Measurements from ENCODE around the gene ZNF385A. TPM values are rescaled to one million over a fixed set of nuclear protein-coding genes. Genes with fewer than 3 reads are reported as not detected.

ZNF385A gene
- total and polyA plus RNA-seq, 5 experiments from 2014 or later: 0.42 to 3.2 (median 1.7) TPM; not detected in 2

DNA sequence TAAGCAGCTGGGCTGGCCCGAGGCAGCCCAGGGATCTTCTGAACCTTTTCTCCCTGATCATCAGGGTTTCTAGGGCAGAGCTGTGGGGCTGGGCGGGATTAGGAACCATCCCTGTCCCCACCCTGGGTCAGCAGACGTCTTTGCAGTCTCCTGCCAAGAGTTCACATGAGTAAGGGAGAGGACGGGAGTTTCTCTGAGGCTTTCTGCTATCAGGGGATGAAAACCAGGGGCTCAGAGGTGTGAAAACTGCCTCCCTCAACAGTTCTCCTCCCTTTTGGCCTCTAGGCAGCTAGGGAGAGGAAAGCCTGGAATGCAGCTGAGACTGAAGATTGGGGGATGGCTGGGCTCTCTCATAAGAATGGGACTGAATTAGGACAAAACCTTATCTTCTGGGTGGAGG is 7.9 kb downstream of the ZNF385A start:
- Mint-ChIP-seq H3K36me3 (no peaks in the 10 kb centered on the region), H3K27me3 (no peaks in the 10 kb centered on the region), H3K27ac (no peak overlapping the region), H3K9me3 (no peaks in the 10 kb centered on the region), H3K4me3 (no peak overlapping the region), H3K4me1 (peaks cover 10 to 27% (median 20%) of the 10 kb centered on the region in 4 donors)
- POLR2A ChIA-PET: no interaction called here
- DNase-seq (no peak), ATAC-seq (no peak)

DNA sequence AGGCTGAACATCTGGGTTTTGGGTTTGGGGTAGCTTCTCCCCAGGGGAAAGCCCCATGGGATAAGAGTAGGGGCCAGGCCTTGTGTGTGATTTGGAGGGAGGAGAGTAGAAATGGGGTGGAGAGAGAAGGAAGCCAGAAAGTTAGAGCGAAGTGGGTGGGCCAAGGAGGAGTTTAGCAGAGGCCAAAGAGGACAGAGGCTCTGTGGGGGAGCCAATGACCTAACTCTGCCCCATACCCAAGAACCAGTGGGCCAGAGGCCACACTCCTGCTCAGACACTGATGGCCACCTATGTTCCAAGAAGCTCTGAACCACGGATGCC is 9.3 kb downstream of the ZNF385A start:
- Mint-ChIP-seq H3K27me3 (no peaks in the 10 kb centered on the region), H3K27ac (no peak overlapping the region), H3K36me3 (no peaks in the 10 kb centered on the region), H3K4me3 (no peak overlapping the region), H3K4me1 (peaks cover 13 to 31% (median 21%) of the 10 kb centered on the region in 4 donors), H3K9me3 (no peaks in the 10 kb centered on the region)
- ATAC-seq (no peak), DNase-seq (no peak)
- POLR2A ChIA-PET: no interaction called here

DNA sequence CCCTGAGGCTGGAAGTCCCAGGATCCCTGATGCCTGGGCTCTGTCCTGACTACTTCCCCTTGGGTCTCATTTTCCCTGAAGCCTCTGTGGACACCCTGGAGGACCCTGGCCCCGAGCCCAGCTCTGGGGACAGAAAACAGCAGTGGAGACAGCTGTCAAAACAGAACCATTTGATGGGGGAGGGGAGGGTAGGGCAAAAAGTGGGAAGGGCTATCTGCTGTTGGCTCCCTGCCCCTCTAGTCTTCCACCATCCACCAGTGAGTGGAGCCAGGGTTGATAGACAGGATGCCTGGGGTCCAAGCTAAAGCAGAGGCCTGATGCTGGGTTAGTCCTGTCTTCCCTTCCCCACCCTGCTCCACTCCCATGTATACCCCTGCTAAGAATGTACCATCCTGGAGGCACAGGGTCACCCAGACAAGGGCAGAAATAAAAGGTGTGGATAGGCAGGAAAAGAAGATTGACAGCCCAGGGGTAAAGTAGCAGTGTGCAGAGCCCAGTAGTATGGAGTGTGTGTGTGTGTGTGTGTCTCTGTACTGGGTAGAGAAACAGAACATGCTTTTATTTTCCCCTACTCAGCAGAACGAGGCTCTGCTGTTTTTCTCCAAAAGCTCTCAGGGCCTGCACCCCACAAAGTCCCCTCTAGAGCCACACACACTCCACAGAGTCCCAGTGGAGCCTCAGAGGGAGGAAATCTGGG is 9.8 kb downstream of the ZNF385A start:
- Mint-ChIP-seq H3K27me3 (no peaks in the 10 kb centered on the region), H3K4me1 (peaks cover 11 to 28% (median 18%) of the 10 kb centered on the region in 4 donors), H3K27ac (no peak overlapping the region), H3K9me3 (no peaks in the 10 kb centered on the region), H3K4me3 (no peak overlapping the region), H3K36me3 (no peaks in the 10 kb centered on the region)
- ATAC-seq (no peak), DNase-seq (no peak)
- POLR2A ChIA-PET: no interaction called here

DNA sequence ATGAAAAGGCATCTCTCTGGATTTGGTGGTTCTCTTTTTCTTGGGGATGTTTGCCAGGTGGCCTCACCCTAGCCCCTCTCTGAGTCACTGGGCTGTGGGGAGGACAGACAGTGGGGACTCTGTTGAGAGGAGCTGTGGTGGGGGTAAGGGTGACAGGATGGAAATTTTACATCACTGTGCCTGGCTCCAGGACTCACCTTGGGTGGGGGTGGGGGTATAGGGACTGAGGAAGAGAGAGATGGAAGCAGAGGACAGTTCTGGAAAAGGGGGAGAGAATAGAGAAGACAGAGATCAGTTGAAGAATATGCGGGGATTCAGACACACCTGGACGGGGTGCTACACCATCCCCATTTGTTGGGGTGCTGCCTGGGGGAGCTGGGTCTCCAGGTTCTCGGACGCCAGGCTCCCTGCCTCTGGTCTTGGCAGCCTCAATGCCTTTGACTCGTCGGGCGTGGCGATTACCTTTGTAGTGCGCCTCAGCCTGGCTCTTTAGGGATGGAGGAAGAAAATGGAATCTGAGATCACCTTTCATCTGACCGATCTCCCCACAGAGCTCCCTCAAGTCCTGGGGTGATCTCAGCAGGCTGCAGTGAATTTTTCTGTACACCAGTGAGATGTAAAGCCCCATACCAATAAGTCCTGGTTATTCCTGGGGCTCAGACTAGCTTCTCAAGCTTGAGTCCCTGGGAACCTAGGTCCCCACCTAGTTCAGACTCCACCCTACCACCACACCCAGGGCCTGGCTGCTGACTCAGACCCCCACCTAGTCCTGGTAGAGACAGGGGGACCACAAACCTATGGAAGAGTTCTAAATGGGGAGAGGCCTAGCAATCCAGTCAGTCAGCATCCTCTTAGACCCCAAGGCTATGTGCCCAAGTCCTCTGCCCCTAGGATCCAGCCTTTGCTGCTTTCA is 10.6 kb downstream of the ZNF385A start:
- no peak overlapping the region for H3K27ac Mint-ChIP-seq
- POLR2A ChIA-PET: interaction anchor here (0.6 kb wide), 2 partner anchors 13 to 30 kb away, joined by 3 read pairs; no protein-coding TSS in a partner anchor
- no peak overlapping the region for H3K4me3 Mint-ChIP-seq
- H3K9me3 Mint-ChIP-seq: no peaks in the 10 kb centered on the region
- DNase-seq (no peak), ATAC-seq (no peak)
- no peaks in the 10 kb centered on the region for H3K27me3 Mint-ChIP-seq
- peaks cover 12 to 27% (median 19%) of the 10 kb centered on the region in 4 donors for H3K4me1 Mint-ChIP-seq
- H3K36me3 Mint-ChIP-seq: no peaks in the 10 kb centered on the region

DNA sequence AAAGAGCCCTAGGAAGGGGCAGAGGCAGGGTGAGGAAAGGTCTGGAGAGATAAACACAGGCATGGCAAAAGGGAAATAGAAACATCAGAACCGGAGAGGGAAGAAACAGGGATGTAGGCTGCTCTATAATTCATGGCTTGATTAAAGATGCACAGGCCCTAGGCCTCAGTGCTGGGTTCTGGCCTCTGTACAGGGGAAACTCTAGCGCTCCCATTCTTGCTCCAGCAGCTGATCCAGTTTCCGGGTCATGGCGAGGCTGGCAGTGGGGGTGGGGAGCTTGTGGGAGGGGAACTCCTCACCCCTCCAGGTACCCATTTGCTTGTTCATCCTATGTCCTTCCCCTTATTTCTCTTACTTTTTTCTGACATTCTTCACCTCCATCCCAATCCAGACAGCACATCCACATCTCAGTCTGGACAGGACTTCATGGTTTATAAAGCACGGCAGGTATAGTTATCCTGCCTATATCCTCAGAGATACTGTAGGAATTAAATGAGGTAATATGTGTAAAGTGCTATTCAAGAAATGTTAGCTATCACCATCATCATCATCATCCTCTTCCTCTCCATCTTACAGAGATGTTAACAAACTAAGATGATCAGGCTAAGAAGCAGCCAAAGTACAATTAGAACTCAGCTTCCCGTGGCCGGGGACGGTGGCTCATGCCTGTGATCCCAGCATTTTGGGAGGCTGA is 12.3 kb downstream of the ZNF385A start:
- no peaks in the 10 kb centered on the region for H3K27me3 Mint-ChIP-seq
- POLR2A ChIA-PET: no interaction called here

DNA sequence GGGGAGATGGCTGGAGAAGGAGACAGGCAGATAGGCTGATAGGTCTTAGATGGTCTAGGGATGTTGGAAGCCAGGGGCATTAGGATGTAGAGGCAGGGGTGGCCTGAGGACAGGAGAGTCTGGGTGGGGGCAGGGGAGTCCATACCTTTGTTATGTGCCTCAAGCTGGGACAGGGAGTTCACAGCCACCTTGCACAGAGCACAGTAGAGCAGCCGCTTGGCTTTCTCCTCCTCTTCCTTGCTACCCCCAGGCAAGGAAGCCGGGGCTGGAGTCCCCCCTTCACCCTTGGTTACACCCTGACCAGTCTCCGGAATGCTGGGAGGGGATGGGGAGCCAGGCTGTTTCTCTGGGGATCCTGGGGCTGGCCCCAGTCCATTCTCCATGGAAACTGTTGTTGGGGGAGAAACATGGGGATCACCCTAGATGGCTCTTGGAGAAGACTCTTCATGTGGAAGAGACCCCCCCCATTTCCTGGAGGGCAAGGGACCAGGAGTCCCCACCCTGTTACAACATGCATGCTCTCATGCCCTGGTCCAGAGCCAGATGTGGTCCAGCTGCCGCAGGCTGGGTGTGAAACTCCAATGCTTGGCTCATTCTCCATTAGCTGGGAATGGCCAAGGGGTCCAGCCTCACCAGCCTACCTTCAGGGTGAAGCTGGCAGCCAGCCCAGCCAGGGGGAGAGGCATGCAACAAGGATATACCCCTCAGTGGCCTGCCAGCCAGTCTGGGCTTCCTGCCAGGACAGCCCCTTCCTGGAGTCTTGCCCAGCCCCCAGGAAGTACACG is 13.0 kb downstream of the ZNF385A start:
- no peak for DNase-seq
- H3K36me3 Mint-ChIP-seq: no peaks in the 10 kb centered on the region
- peak overlapping the region in 7 of 10 donors; percentile 17 to 72 (median 43) for H3K27ac Mint-ChIP-seq
- peak in 1 of 2 donors; percentile 25 for ATAC-seq
- H3K4me3 Mint-ChIP-seq: no peak overlapping the region
- POLR2A ChIA-PET: interaction anchor here (0.9 to 1.5 kb wide), 2 partner anchors 12 to 91 kb away, joined by 3 to 4 read pairs; partner anchors contain the start of genes CBX5 and HNRNPA1
- H3K4me1 Mint-ChIP-seq: peaks cover 14 to 33% (median 27%) of the 10 kb centered on the region in 4 donors
- no peaks in the 10 kb centered on the region for H3K9me3 Mint-ChIP-seq
- H3K27me3 Mint-ChIP-seq: no peaks in the 10 kb centered on the region

More for the DNA sequence above, 12.3 kb downstream of the ZNF385A start:
- Mint-ChIP-seq H3K36me3 (no peaks in the 10 kb centered on the region), H3K27ac (peak overlapping the region in 8 of 10 donors; percentile 13 to 72 (median 38)), H3K4me3 (no peak overlapping the region), H3K4me1 (peaks cover 14 to 33% (median 27%) of the 10 kb centered on the region in 4 donors), H3K9me3 (no peaks in the 10 kb centered on the region)
- ATAC-seq (peak in 1 of 2 donors; percentile 3), DNase-seq (no peak)

DNA sequence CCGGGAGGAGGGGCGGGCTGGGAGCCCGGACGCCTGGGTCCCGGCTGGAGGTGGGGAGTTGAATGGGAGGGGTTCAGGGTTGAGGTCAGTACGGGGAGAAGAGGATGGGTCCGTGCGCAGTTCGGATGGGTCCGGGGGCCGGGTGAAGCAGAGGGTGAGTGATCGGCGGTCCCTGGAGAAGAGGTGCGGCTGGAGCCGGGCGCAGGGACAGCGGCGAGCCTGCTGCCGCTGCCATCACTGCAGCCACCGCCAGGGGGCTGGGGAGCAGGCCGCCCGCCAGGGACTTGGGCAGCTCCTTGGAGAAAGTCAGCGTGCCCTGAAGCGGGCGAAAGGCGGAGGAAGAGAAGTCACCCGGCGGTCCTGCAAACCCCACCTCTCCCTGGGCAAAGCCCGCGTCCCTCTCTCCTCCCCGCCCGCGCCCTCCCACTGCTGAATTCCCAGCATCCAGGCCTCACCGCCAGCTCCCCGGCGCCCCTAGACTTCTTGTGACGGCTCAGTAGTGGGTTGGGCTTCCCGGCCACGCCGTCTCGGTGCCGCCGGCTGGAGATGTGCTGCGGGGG is 14.3 kb downstream of the ZNF385A start:
- DNase-seq: peak in 2 of 10 donors; percentile 13 to 60
- no peaks in the 10 kb centered on the region for H3K27me3 Mint-ChIP-seq
- no peaks in the 10 kb centered on the region for H3K36me3 Mint-ChIP-seq
- peaks cover 14 to 33% (median 27%) of the 10 kb centered on the region in 4 donors for H3K4me1 Mint-ChIP-seq
- ATAC-seq: no peak
- POLR2A ChIA-PET: interaction anchor here (0.9 to 1.5 kb wide), 2 partner anchors 11 to 90 kb away, joined by 3 to 4 read pairs; partner anchors contain the start of genes CBX5 and HNRNPA1
- H3K27ac Mint-ChIP-seq: no peak overlapping the region
- H3K9me3 Mint-ChIP-seq: no peaks in the 10 kb centered on the region
- H3K4me3 Mint-ChIP-seq: peak overlapping the region in 1 of 10 donors; percentile 12

DNA sequence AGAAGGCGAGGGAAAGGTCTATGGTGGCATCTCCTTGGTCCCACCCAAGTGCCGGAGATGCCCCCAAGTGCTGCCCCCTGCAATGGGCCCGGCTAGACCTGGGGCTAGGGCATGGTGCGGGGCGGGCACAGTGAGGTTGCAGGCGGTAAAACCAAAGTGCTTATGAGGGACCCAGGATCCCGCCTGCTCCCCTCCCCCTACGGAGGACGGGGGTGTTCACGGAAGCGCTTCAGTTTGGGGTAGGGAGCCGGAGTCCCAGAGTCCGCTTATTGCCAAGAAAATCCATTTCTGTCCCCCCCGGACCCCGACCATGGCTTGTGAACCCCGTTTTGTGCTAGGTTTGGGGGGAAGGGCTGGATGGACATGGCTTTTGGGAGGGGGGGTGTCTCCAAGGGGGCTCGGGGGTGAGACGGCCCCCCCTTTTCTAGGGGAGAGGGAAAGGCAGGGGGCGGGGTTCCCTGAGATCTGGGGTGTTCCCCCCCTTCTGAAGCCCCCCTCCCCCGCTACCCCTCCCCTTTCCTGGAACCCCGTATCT is 14.9 kb downstream of the ZNF385A start:
- no peaks in the 10 kb centered on the region for H3K27me3 Mint-ChIP-seq
- peak overlapping the region in 2 of 10 donors; percentile 40 to 65 for H3K27ac Mint-ChIP-seq
- H3K4me1 Mint-ChIP-seq: peaks cover 16 to 35% (median 30%) of the 10 kb centered on the region in 4 donors
- no peak for ATAC-seq
- peak in 1 of 10 donors; percentile 61 for DNase-seq
- POLR2A ChIA-PET: no interaction called here
- H3K36me3 Mint-ChIP-seq: no peaks in the 10 kb centered on the region
- peak overlapping the region in 6 of 10 donors; percentile 54 to 75 (median 60) for H3K4me3 Mint-ChIP-seq
- no peaks in the 10 kb centered on the region for H3K9me3 Mint-ChIP-seq

DNA sequence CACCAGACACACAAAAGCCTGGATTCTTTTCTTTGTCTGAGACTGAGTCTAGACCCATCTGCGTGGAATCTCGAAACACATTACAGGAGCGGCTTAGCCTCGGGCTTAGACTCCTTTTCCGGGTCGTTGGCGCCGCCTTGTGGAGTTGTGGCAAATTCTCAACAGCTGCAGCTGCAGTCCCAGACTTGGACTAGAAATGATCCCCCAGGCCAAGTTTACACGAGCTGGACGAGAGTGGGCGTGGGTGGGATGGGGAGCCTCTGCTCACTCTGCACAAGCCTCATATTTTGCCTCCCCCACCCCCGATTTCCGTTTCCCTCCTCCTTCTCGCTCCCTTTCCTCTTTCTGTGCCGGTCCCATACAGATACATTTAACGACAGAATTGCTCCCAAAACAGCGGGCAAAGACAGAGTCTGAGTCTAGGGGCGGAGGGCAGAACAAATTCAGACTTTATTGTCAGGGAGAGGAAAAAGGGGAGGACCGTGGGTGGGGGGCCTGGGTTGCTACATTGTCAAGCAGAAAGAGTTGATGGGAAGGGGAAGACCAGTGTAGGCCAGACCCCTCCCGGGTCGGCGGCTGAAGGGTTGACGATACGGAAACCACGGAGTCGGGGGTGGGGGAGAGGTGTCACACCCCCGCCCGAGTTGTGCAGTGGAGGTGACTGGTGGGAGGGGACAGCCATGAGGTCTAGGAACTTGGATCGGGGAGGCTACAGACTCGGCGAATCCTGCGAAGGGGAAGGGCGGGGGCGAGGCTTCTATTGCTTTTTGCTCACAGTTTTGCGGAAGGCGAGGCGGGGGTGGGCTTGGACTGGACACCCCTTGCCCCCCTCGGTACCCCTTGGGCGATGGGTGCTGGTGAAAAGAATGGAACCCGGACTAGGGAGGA is 15.6 kb downstream of the ZNF385A start:
- DNase-seq (peak; percentile 76 to 92 (median 84)), ATAC-seq (peak; percentile 94 to 98)
- peak overlapping the region; percentile 54 to 75 (median 60) for H3K4me3 Mint-ChIP-seq
- no peaks in the 10 kb centered on the region for H3K27me3 Mint-ChIP-seq
- peak overlapping the region in 9 of 10 donors; percentile 34 to 81 (median 48) for H3K27ac Mint-ChIP-seq
- no peaks in the 10 kb centered on the region for H3K36me3 Mint-ChIP-seq
- H3K4me1 Mint-ChIP-seq: peaks cover 22 to 42% (median 37%) of the 10 kb centered on the region in 4 donors
- POLR2A ChIA-PET: interaction anchor here (0.7 to 1.7 kb wide), 8 partner anchors 10 to 117 kb away, joined by 3 to 12 read pairs (median 4); partner anchors contain the start of genes CBX5, COPZ1 and HNRNPA1
- no peaks in the 10 kb centered on the region for H3K9me3 Mint-ChIP-seq

DNA sequence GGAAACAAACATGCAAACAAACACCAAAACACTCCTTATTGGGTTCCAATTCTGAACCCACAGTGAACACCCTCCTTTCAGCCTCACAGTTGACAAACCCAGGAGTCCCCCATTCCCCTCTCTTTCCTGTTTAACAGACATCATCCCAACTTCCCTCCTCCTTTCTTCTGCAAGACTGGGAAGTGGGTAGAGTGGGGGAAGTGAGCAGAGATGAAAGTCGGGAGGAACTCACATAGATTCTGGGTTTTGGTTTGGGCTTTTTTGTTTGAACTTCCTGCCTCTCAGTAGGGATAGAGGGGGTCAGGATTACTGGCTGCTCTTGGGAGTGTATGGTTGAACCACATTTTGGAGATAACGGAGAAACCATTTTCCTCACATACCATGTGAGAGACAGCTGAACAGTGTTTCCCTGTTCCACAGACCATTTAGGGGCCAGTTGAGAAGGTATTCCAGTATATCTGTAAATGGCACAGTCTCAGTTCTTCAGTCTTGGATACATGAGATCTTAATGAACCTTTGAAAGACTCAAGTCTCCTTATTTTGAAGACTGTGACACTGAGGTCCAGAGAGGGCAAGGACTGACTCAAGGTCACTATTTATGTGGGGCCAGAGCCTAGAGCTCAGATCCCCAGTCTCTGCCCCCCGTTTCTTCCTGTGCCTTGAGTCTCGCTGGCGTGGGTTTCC is 16.4 kb downstream of the ZNF385A start:
- H3K4me3 Mint-ChIP-seq: peak overlapping the region; percentile 35 to 75 (median 60)
- H3K36me3 Mint-ChIP-seq: no peaks in the 10 kb centered on the region
- POLR2A ChIA-PET: interaction anchor here (0.5 to 1.7 kb wide), 8 partner anchors 9 to 149 kb away, joined by 3 to 12 read pairs (median 4); partner anchors contain the start of genes CBX5 and HNRNPA1
- H3K27ac Mint-ChIP-seq: peak overlapping the region in 9 of 10 donors; percentile 14 to 81 (median 41)
- H3K27me3 Mint-ChIP-seq: no peaks in the 10 kb centered on the region
- no peak for DNase-seq
- ATAC-seq: peak; percentile 13 to 31
- peaks cover 28 to 50% (median 44%) of the 10 kb centered on the region in 4 donors for H3K4me1 Mint-ChIP-seq
- H3K9me3 Mint-ChIP-seq: no peaks in the 10 kb centered on the region

Data from naive thymus-derived CD8-positive, alpha-beta T cell (primary cell).